Hepatocyte (in vitro differentiated cells): Measurements from ENCODE around the gene GRM1.

Source experiments
- EZH2 ChIP-seq: fragments of 200-600 bp; sonication (generic); IDR thresholded peaks from 2 replicates; pipeline ENCODE4 v1.6.1; 2016; ENCODE audit warnings: antibody characterized with exemption, mild to moderate bottlenecking, borderline replicate concordance
- EZH2phosphoT487 ChIP-seq: fragments of 200-600 bp; sonication (generic); IDR thresholded peaks from one replicate; pipeline ENCODE4 v1.6.1; 2018; ENCODE audit warnings: antibody characterized with exemption, mild to moderate bottlenecking, low read depth, moderate library complexity; ENCODE audit not compliant: unreplicated experiment, severe bottlenecking
- TF ChIP-seq, protein P1 (sequence below): fragments of 200-600 bp; sonication (generic); IDR thresholded peaks from 2 replicates; pipeline ENCODE4 v1.5.1; 2016; ENCODE audit warnings: antibody characterized with exemption, mild to moderate bottlenecking; ENCODE audit not compliant: poor library complexity

DNA sequence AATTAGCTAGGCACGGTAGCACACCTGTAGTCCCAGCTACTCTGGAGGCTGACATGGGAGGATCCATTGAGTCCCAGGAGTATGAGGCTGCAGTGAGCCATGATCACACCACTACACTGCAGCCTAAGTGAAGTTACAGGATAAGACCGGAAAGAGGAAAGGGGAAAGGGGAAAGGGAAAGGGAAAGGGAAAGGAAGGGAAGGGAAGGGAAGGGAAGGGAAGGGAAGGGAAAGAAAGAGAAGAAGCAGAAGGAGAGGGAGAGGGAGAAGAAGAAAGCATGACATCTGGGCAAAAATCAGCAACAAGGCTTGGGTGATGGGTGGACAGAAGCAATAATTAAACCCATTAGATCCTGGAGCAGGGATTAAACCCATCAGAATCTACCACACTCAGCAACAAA lies 413.0 kb downstream of the GRM1 start:
- TF ChIP-seq, protein P1, sequence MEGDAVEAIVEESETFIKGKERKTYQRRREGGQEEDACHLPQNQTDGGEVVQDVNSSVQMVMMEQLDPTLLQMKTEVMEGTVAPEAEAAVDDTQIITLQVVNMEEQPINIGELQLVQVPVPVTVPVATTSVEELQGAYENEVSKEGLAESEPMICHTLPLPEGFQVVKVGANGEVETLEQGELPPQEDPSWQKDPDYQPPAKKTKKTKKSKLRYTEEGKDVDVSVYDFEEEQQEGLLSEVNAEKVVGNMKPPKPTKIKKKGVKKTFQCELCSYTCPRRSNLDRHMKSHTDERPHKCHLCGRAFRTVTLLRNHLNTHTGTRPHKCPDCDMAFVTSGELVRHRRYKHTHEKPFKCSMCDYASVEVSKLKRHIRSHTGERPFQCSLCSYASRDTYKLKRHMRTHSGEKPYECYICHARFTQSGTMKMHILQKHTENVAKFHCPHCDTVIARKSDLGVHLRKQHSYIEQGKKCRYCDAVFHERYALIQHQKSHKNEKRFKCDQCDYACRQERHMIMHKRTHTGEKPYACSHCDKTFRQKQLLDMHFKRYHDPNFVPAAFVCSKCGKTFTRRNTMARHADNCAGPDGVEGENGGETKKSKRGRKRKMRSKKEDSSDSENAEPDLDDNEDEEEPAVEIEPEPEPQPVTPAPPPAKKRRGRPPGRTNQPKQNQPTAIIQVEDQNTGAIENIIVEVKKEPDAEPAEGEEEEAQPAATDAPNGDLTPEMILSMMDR = no peak
- TF ChIP-seq EZH2phosphoT487 (no peak), EZH2 (no peak)
